IMR-90 (cell line): ENCODE results near the gene MYOM1.

Experiments used
- BHLHE40 ChIP-seq: fragments of 150-350 bp; IDR thresholded peaks from 2 replicates; pipeline ENCODE4 v1.6.1; 2016; ENCODE audit warnings: mild to moderate bottlenecking, low read depth, low read length
- CHD1 ChIP-seq: IDR thresholded peaks from 2 replicates; pipeline ENCODE4 v1.6.1; 2012; ENCODE audit warnings: low read depth, low read length, improper control_type of control experiment
- MAZ ChIP-seq: IDR thresholded peaks from 2 replicates; pipeline ENCODE4 v1.6.1; 2012; ENCODE audit warnings: low read depth, mild to moderate bottlenecking, low read length, improper control_type of control experiment, moderate library complexity, borderline replicate concordance
- NFE2L2 ChIP-seq: fragments of 150-350 bp; IDR thresholded peaks from 2 replicates; pipeline ENCODE4 v1.6.1; 2016; ENCODE audit warnings: low read depth, mild to moderate bottlenecking, low read length
- POLR2A ChIP-seq: IDR thresholded peaks from 2 replicates; pipeline ENCODE4 v1.6.1; 2012; ENCODE audit warnings: mild to moderate bottlenecking, low read depth, low read length
- RFX5 ChIP-seq: IDR thresholded peaks from 2 replicates; pipeline ENCODE4 v1.8.0; 2012; ENCODE audit warnings: low read depth, mild to moderate bottlenecking, low read length, moderate library complexity
- TF ChIP-seq, protein P1 (sequence below): fragments of 150-350 bp; IDR thresholded peaks from 2 replicates; pipeline ENCODE4 v1.6.1; 2017; ENCODE audit warnings: mild to moderate bottlenecking, antibody characterized with exemption, low read length, low read depth
- TF ChIP-seq, protein P2 (sequence below): conservative IDR thresholded peaks from 2 replicates; pipeline ENCODE4 v1.5.1; 2012; ENCODE audit warnings: mild to moderate bottlenecking, low read depth, low read length, improper control_type of control experiment
- TF ChIP-seq, protein P3 (sequence below): fragments of 150-350 bp; IDR thresholded peaks from 2 replicates; pipeline ENCODE4 v1.6.1; 2016; ENCODE audit warnings: low read depth, mild to moderate bottlenecking, low read length, moderate library complexity, borderline replicate concordance

DNA sequence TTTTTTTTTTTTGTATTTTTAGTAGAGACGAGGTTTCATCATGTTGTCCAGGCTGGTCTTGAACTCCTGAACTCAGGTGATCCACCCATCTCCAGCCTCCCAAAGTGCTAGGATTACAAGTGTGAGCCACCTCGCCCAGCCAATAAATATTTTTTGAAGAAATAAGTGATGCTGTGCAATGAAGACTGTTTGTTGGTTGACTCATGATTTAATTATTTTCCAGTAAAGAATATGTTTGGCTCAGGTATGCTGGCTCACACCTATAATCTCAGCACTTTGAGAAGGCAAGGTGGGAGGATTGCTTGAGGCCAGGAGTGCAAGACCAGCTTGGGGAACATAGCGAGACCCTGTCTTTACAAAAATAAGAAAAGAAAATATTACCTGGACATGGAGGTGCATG is 165.0 kb downstream of the MYOM1 start:
- TF ChIP-seq, protein P1, sequence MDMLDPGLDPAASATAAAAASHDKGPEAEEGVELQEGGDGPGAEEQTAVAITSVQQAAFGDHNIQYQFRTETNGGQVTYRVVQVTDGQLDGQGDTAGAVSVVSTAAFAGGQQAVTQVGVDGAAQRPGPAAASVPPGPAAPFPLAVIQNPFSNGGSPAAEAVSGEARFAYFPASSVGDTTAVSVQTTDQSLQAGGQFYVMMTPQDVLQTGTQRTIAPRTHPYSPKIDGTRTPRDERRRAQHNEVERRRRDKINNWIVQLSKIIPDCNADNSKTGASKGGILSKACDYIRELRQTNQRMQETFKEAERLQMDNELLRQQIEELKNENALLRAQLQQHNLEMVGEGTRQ: no peak
- TF ChIP-seq, protein P2, sequence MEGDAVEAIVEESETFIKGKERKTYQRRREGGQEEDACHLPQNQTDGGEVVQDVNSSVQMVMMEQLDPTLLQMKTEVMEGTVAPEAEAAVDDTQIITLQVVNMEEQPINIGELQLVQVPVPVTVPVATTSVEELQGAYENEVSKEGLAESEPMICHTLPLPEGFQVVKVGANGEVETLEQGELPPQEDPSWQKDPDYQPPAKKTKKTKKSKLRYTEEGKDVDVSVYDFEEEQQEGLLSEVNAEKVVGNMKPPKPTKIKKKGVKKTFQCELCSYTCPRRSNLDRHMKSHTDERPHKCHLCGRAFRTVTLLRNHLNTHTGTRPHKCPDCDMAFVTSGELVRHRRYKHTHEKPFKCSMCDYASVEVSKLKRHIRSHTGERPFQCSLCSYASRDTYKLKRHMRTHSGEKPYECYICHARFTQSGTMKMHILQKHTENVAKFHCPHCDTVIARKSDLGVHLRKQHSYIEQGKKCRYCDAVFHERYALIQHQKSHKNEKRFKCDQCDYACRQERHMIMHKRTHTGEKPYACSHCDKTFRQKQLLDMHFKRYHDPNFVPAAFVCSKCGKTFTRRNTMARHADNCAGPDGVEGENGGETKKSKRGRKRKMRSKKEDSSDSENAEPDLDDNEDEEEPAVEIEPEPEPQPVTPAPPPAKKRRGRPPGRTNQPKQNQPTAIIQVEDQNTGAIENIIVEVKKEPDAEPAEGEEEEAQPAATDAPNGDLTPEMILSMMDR: no peak
- TF ChIP-seq, protein P3, sequence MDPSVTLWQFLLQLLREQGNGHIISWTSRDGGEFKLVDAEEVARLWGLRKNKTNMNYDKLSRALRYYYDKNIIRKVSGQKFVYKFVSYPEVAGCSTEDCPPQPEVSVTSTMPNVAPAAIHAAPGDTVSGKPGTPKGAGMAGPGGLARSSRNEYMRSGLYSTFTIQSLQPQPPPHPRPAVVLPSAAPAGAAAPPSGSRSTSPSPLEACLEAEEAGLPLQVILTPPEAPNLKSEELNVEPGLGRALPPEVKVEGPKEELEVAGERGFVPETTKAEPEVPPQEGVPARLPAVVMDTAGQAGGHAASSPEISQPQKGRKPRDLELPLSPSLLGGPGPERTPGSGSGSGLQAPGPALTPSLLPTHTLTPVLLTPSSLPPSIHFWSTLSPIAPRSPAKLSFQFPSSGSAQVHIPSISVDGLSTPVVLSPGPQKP: no peak
- TF ChIP-seq POLR2A (no peak), NFE2L2 (no peak), BHLHE40 (no peak), RFX5 (no peak), CHD1 (no peak), MAZ (no peak)
